Fibroblast of lung (primary cell): Measurements from ENCODE around the gene NTPCR. TPM values are rescaled to one million over a fixed set of nuclear protein-coding genes. Genes with fewer than 3 reads are reported as not detected.

Experiments used
- DNase-seq, 2 donors: peaks; one replicate each; pipeline versions ENCODE4 v3.0.0 to v3.0.0-alpha.2; 2010; ENCODE audit warnings: low read depth in 2 of 2
- H2AFZ ChIP-seq: 2 replicates; pipeline ENCODE4 v1.5.1; 2012; ENCODE audit warnings: low read length, control low read depth, inconsistent platforms
- H3K27ac ChIP-seq: 2 replicates; pipeline ENCODE4 v1.5.1; 2011; ENCODE audit warnings: low read length, control low read depth; ENCODE audit not compliant: insufficient read depth
- H3K27me3 ChIP-seq: 2 replicates; pipeline ENCODE4 v1.5.1; 2011; ENCODE audit warnings: mild to moderate bottlenecking, low read length; ENCODE audit not compliant: control insufficient read depth, insufficient read depth
- H3K36me3 ChIP-seq: 2 replicates; pipeline ENCODE4 v1.5.1; 2011; ENCODE audit warnings: low read length; ENCODE audit not compliant: control insufficient read depth, insufficient read depth
- H3K4me1 ChIP-seq: 2 replicates; pipeline ENCODE4 v1.5.1; 2011; ENCODE audit warnings: low read length; ENCODE audit not compliant: control insufficient read depth, insufficient read depth; ENCODE audit errors: extremely low read depth
- H3K4me2 ChIP-seq: 2 replicates; pipeline ENCODE4 v1.5.1; 2011; ENCODE audit warnings: low read length, control low read depth; ENCODE audit not compliant: insufficient read depth; ENCODE audit errors: extremely low read depth
- H3K4me3 ChIP-seq, 4 experiments: fragments of 200-600 bp in 1 of 4; sonication (generic) in 1 of 4; replicated peaks in 1 of 4; 2 replicates each; pipeline ENCODE4 v1.5.1; 2011 to 2016; ENCODE audit warnings: low read length in 4 of 4, low read depth in 3 of 4, mild to moderate bottlenecking in 3 of 4, control low read depth in 2 of 4, inconsistent platforms in 1 of 4, mixed read lengths in 1 of 4; ENCODE audit not compliant: insufficient read depth in 1 of 4; ENCODE audit errors: control extremely low read depth in 1 of 4
- H3K79me2 ChIP-seq: 2 replicates; pipeline ENCODE4 v1.5.1; 2012; ENCODE audit warnings: mild to moderate bottlenecking, low read length, inconsistent platforms; ENCODE audit not compliant: control insufficient read depth, insufficient read depth
- H3K9ac ChIP-seq: 2 replicates; pipeline ENCODE4 v1.5.1; 2011; ENCODE audit warnings: mild to moderate bottlenecking, low read length, control low read depth; ENCODE audit not compliant: insufficient read depth
- H3K9me3 ChIP-seq: 2 replicates; pipeline ENCODE4 v1.5.1; 2012; ENCODE audit warnings: low read depth, low read length; ENCODE audit not compliant: control insufficient read depth, insufficient read depth
- H4K20me1 ChIP-seq: 2 replicates; pipeline ENCODE4 v1.5.1; 2011; ENCODE audit warnings: low read length; ENCODE audit not compliant: control insufficient read depth, insufficient read depth; ENCODE audit errors: extremely low read depth
- EZH2 ChIP-seq: IDR thresholded peaks from 2 replicates; pipeline ENCODE4 v1.5.1; 2012; ENCODE audit warnings: low read length, control low read depth, mild to moderate bottlenecking; ENCODE audit errors: missing control alignments
- polyA plus RNA-seq, 2 donors: library from polyadenylated mRNA; depleted of rRNA in 1 of 2; stranded (reverse) in 1 of 2; unstranded in 1 of 2; fragments of >200 nt; gene quantifications; 2 replicates each; pipeline ENCODE4 v1.2.1, GENCODE V29; 2011 to 2012; ENCODE audit warnings: missing spikeins in 1 of 2
- total RNA-seq: library from RNA; depleted of rRNA; stranded (reverse); fragments of >200 nt; gene quantifications from 2 replicates; pipeline ENCODE4 v1.2.1, GENCODE V29; 2014
- TF ChIP-seq, protein P1 (sequence below), 2 donors: IDR thresholded peaks in 1 of 2; conservative IDR thresholded peaks in 1 of 2; 1 replicate in 1 of 2; 2 replicates in 1 of 2; pipeline ENCODE4 v1.5.1; 2011 to 2012; ENCODE audit warnings: low read length in 2 of 2, control low read depth in 1 of 2, inconsistent platforms in 1 of 2, low read depth in 1 of 2, mild to moderate bottlenecking in 1 of 2

Gene NTPCR
- total and polyA plus RNA-seq, 2 donors (not counting 1 experiment from before 2014, with no cell fraction given): 23.0 to 27.9 TPM

DNA sequence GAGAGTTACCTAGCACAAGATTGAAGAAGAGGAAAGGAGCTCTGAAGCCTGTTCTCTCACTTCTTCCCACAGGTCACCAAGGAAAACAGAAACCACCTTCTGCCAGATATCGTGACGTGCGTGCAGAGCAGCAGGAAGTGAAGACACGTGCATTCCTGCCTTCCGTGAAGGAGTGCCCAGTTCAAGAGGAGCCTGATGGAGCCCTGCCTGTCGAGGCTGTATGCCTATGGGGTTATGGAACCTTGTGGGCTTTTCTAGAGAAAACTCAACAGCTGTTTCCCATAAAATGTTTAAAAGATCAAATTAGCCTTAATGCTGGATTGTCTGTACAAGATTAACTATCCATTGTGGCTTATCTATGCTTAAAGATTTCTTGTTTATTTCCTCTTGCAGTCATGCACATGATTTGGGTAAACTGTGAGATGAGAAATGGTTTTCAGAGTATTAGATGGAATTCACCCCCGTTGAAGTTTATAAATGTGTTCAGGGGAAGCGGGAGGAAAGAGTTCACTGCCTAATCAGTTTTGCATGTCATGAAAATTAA lies 27.8 kb downstream of the NTPCR start:
- H3K27me3 ChIP-seq: no peaks in the 10 kb centered on the region
- no peak overlapping the region for H3K4me3 ChIP-seq
- DNase-seq: peak; percentile 19 to 71
- H3K4me1 ChIP-seq: no peaks in the 10 kb centered on the region
- TF ChIP-seq, protein P1, sequence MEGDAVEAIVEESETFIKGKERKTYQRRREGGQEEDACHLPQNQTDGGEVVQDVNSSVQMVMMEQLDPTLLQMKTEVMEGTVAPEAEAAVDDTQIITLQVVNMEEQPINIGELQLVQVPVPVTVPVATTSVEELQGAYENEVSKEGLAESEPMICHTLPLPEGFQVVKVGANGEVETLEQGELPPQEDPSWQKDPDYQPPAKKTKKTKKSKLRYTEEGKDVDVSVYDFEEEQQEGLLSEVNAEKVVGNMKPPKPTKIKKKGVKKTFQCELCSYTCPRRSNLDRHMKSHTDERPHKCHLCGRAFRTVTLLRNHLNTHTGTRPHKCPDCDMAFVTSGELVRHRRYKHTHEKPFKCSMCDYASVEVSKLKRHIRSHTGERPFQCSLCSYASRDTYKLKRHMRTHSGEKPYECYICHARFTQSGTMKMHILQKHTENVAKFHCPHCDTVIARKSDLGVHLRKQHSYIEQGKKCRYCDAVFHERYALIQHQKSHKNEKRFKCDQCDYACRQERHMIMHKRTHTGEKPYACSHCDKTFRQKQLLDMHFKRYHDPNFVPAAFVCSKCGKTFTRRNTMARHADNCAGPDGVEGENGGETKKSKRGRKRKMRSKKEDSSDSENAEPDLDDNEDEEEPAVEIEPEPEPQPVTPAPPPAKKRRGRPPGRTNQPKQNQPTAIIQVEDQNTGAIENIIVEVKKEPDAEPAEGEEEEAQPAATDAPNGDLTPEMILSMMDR (conservative IDR thresholded peaks at IDR 0.05 in 1 of 2, IDR thresholded peaks at IDR 0.05 in 1 of 2; ENCODE audit: low read depth in 1 of 2, low read length in 2 of 2): no peak
- TF ChIP-seq EZH2: no peak
- no peak overlapping the region for H2AFZ ChIP-seq
- no peaks in the 10 kb centered on the region for H3K9me3 ChIP-seq
- H3K9ac ChIP-seq: no peak overlapping the region
- peaks cover 2% of the 10 kb centered on the region for H3K36me3 ChIP-seq
- no peaks in the 10 kb centered on the region for H3K79me2 ChIP-seq
- no peaks in the 10 kb centered on the region for H4K20me1 ChIP-seq
- H3K4me2 ChIP-seq: no peak overlapping the region
- no peak overlapping the region for H3K27ac ChIP-seq

- no peak for TF ChIP-seq EZH2
- TF ChIP-seq, protein P1 (conservative IDR thresholded peaks at IDR 0.05 in 1 of 2, IDR thresholded peaks at IDR 0.05 in 1 of 2; ENCODE audit: low read depth in 1 of 2, low read length in 2 of 2): no peak
- peaks cover 2% of the 10 kb centered on the region for H3K36me3 ChIP-seq
- H3K27me3 ChIP-seq: no peaks in the 10 kb centered on the region
- no peaks in the 10 kb centered on the region for H3K9me3 ChIP-seq
- no peak overlapping the region for H3K4me3 ChIP-seq
- H4K20me1 ChIP-seq: no peaks in the 10 kb centered on the region
- no peak overlapping the region for H3K4me2 ChIP-seq
- no peak overlapping the region for H3K9ac ChIP-seq
- DNase-seq: no peak
- H2AFZ ChIP-seq: no peak overlapping the region
- no peak overlapping the region for H3K27ac ChIP-seq
- H3K4me1 ChIP-seq: no peaks in the 10 kb centered on the region
- H3K79me2 ChIP-seq: no peaks in the 10 kb centered on the region
Measured at GRCh38 chr1:232978815-232979214, 28.4 kb downstream of the NTPCR start.

- H3K9me3 ChIP-seq: no peaks in the 10 kb centered on the region
- peaks cover 2% of the 10 kb centered on the region for H3K36me3 ChIP-seq
- H3K27ac ChIP-seq: no peak overlapping the region
- no peaks in the 10 kb centered on the region for H3K4me1 ChIP-seq
- H3K4me3 ChIP-seq: no peak overlapping the region
- no peaks in the 10 kb centered on the region for H4K20me1 ChIP-seq
- no peak overlapping the region for H2AFZ ChIP-seq
- DNase-seq: no peak
- H3K9ac ChIP-seq: no peak overlapping the region
- TF ChIP-seq EZH2: no peak
- TF ChIP-seq, protein P1 (conservative IDR thresholded peaks at IDR 0.05 in 1 of 2, IDR thresholded peaks at IDR 0.05 in 1 of 2; ENCODE audit: low read depth in 1 of 2, low read length in 2 of 2): no peak
- no peak overlapping the region for H3K4me2 ChIP-seq
- H3K79me2 ChIP-seq: no peaks in the 10 kb centered on the region
- H3K27me3 ChIP-seq: no peaks in the 10 kb centered on the region
Measured at GRCh38 chr1:232979558-232979957, 29.1 kb downstream of the NTPCR start.
